ENCODE measurements around the gene ILRUN. TPM values are rescaled to one million over a fixed set of nuclear protein-coding genes. Genes with fewer than 3 reads are reported as not detected.
"Not testable (repeated sequence)": the region's sequence is repeated elsewhere in the genome, so short reads cannot be mapped to it uniquely, and the experiment has no call there.

ILRUN gene
- total RNA-seq, 1 donor from 2014 or later = 132 TPM

GRCh38 chr6:34722451-34722850, 25.9 kb upstream of the ILRUN start:
- Histone ChIP-seq H3K4me3 (no peak overlapping the region), H3K27me3 (ENCODE audit: low read depth) (no peaks in the 10 kb centered on the region), H3K4me1 (no peaks in the 10 kb centered on the region), H3K36me3 (no peaks in the 10 kb centered on the region), H3K9me3 (replicated peaks) (peaks cover 4% of the 10 kb centered on the region), H3K27ac (replicated peaks) (no peak overlapping the region)
- intact Hi-C loops (cut with micrococcal nuclease) = no loop called here
- TF ChIP-seq, protein P1, sequence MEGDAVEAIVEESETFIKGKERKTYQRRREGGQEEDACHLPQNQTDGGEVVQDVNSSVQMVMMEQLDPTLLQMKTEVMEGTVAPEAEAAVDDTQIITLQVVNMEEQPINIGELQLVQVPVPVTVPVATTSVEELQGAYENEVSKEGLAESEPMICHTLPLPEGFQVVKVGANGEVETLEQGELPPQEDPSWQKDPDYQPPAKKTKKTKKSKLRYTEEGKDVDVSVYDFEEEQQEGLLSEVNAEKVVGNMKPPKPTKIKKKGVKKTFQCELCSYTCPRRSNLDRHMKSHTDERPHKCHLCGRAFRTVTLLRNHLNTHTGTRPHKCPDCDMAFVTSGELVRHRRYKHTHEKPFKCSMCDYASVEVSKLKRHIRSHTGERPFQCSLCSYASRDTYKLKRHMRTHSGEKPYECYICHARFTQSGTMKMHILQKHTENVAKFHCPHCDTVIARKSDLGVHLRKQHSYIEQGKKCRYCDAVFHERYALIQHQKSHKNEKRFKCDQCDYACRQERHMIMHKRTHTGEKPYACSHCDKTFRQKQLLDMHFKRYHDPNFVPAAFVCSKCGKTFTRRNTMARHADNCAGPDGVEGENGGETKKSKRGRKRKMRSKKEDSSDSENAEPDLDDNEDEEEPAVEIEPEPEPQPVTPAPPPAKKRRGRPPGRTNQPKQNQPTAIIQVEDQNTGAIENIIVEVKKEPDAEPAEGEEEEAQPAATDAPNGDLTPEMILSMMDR (IDR thresholded peaks at IDR 0.05; ENCODE audit: borderline replicate concordance) = no peak
- no peak for DNase-seq

- intact Hi-C loops (cut with micrococcal nuclease); H3K27me3 ChIP-seq (ENCODE audit: low read depth); DNase-seq; H3K4me1 ChIP-seq; H3K36me3 ChIP-seq; H3K27ac ChIP-seq (replicated peaks); H3K9me3 ChIP-seq (replicated peaks); H3K4me3 ChIP-seq: not testable (repeated sequence)
These were observed 23.6 kb upstream of the ILRUN start for GRCh38 chr6:34720160-34720559.

DNA sequence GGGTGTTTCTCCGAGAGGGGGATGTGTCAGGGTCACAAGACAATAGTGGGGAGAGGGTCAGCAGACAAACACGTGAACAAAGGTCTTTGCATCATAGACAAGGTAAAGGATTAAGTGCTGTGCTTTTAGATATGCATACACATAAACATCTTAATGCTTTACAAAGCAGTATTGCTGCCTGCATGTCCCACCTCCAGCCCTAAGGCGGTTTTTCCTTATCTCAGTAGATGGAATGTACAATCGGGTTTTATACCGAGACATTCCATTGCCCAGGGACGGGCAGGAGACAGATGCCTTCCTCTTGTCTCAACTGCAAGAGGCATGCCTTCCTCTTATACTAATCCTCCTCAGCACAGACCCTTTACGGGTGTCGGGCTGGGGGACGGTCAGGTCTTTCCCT, 23.1 kb upstream of the ILRUN start:
- H3K27ac ChIP-seq (replicated peaks); H3K27me3 ChIP-seq (ENCODE audit: low read depth); H3K36me3 ChIP-seq; DNase-seq; H3K4me3 ChIP-seq; intact Hi-C loops (cut with micrococcal nuclease); H3K9me3 ChIP-seq (replicated peaks); H3K4me1 ChIP-seq: not testable (repeated sequence)

GRCh38 chr6:34718976-34719375, 22.4 kb upstream of the ILRUN start:
- no peaks in the 10 kb centered on the region for H3K9me3 ChIP-seq (replicated peaks)
- TF ChIP-seq, protein P1 (IDR thresholded peaks at IDR 0.05; ENCODE audit: borderline replicate concordance) = no peak
- no peak overlapping the region for H3K27ac ChIP-seq (replicated peaks)
- no peaks in the 10 kb centered on the region for H3K27me3 ChIP-seq (ENCODE audit: low read depth)
- no peak for DNase-seq
- no peak overlapping the region for H3K4me3 ChIP-seq
- intact Hi-C loops (cut with micrococcal nuclease) = no loop called here
- no peaks in the 10 kb centered on the region for H3K4me1 ChIP-seq
- H3K36me3 ChIP-seq = no peaks in the 10 kb centered on the region

DNA sequence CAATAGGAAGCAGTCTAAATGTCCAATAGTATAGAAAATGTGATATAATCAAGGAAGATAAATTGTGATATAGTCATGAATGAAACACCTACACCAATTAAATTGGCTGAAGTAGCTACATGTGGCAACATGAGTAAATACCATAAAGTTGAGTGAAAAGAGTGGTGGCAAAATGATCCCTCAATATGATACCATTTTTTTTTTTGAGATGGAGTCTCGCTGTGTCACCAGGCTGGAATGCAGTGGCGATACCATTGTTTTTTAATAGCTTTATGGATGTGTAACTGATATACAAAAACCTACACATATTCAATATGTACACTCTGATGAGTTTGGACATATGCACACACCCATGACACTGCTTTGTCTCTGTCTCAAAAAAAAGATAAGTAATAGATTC, 20.9 kb upstream of the ILRUN start:
- intact Hi-C loops (cut with micrococcal nuclease) = no loop called here
- H3K4me1 ChIP-seq = no peaks in the 10 kb centered on the region
- H3K9me3 ChIP-seq (replicated peaks) = no peaks in the 10 kb centered on the region
- no peak overlapping the region for H3K27ac ChIP-seq (replicated peaks)
- no peaks in the 10 kb centered on the region for H3K36me3 ChIP-seq
- TF ChIP-seq, protein P1 (IDR thresholded peaks at IDR 0.05; ENCODE audit: borderline replicate concordance) = no peak
- no peak for DNase-seq
- no peak overlapping the region for H3K4me3 ChIP-seq
- no peaks in the 10 kb centered on the region for H3K27me3 ChIP-seq (ENCODE audit: low read depth)

DNA sequence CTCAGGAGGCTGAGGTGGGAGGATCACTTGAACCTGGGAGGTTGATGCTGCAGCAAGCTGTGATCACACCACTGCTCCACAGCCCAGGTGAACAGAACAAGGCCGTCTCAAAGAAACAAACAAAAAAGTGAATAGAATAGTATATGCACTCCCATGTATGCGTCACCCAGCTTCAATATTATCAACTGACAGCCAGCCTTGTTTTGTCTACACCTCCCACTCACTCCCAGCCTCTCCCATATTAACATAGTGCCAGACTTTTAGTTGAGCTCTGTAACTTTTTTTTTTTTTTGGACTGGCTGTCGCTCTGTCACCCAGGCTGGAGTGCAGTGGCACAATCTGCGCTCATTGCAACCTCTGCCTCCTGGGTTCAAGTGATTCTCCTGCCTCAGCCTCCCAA, 18.1 kb upstream of the ILRUN start:
- H3K27me3 ChIP-seq (ENCODE audit: low read depth) = no peaks in the 10 kb centered on the region
- no peak overlapping the region for H3K27ac ChIP-seq (replicated peaks)
- H3K4me3 ChIP-seq = no peak overlapping the region
- TF ChIP-seq, protein P1 (IDR thresholded peaks at IDR 0.05; ENCODE audit: borderline replicate concordance) = no peak
- no peaks in the 10 kb centered on the region for H3K36me3 ChIP-seq
- intact Hi-C loops (cut with micrococcal nuclease) = no loop called here
- H3K9me3 ChIP-seq (replicated peaks) = no peaks in the 10 kb centered on the region
- H3K4me1 ChIP-seq = peaks cover 5% of the 10 kb centered on the region
- no peak for DNase-seq

DNA sequence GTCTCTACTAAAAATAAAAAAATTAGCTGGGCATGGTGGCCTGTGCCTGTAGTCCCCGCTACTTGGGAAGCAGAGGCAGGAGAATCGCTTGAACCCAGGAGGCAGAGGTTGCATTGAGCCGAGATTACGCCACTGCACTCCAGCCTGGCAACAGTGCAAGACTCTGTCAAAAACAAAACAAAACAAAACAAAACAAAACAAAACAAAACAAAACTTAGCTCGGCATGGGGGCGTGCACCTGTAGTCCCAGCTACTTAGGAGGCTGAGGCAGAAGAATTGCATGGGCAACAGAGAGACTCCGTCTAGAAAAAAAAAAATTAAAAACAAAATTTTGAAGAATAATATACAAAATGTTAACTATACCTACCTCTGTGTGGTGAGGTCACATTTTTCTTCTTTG, 16.3 kb upstream of the ILRUN start:
- H3K36me3 ChIP-seq; H3K4me3 ChIP-seq; DNase-seq; H3K27me3 ChIP-seq (ENCODE audit: low read depth); H3K9me3 ChIP-seq (replicated peaks); H3K27ac ChIP-seq (replicated peaks); intact Hi-C loops (cut with micrococcal nuclease): not testable (repeated sequence)
- peaks cover 17% of the 10 kb centered on the region for H3K4me1 ChIP-seq
